SHP77 treated with DMSO at 0.1 percent for 48 hours (cell line): ENCODE data around the gene GMEB2.
"Not testable (repeated sequence)": the region's sequence is repeated elsewhere in the genome, so short reads cannot be mapped to it uniquely, and the experiment has no call there.

Source experiments
- DNase-seq: peaks from one replicate; lab custom pipeline; 2025; lab: John Stamatoyannopoulos, UW

GMEB2 gene

DNA sequence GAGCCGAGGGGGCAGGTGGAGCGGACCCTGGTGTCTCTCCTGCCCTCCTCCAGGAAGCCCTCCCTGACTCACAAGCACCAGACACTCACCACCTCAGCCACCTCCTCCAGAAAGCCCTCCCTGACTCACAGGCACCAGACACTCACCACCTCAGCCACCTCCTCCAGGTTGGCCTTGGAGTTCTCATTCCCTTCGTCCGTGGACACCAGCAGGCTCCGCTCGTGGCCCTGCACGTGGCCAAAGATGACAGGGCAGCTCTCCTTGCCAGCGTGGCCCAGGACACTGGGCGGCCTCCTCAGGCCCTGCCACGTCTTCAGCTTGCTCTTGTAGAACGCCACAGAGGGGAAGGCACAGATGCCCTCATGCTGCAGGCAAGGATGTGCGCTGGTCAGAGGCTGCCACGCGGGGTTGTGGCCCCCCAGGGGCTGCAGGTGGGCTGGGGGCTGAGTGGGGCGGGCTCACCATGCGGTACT, 66.5 kb downstream of the GMEB2 start:
- no peak for DNase-seq

GRCh38 chr20:63559485-63560332, 67.2 kb downstream of the GMEB2 start:
- DNase-seq: not testable (repeated sequence)

- no peak for DNase-seq
Observed at GRCh38 chr20:63558804-63559484, 68.0 kb downstream of the GMEB2 start.

DNA sequence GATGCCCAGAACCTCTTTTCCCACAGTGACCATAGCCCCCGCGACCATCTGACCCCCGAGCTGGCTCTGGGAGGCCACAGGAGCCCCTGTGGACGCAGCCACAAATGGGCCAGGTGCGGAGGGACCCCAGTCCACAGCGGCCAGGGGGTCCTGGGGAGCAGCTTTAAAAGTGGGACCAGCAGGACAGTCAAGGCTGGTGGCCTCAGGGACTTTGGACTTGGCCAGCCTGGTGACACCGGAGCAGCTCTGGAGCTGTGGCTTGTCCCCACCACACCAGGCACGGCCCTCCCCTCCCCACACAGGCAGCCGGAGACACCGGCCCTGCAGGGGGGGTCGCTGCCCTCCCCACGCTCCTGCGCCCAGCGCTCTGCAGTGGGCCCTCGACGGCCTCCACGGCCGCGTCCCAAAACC, 69.4 kb downstream of the GMEB2 start:
- DNase-seq: no peak

- no peak for DNase-seq
Observed at GRCh38 chr20:63556873-63557478, 69.9 kb downstream of the GMEB2 start.

GRCh38 chr20:63555661-63556381, 71.1 kb downstream of the GMEB2 start:
- peak; percentile 60 for DNase-seq

- DNase-seq: no peak
Observed at GRCh38 chr20:63554361-63555278, 72.3 kb downstream of the GMEB2 start.

- DNase-seq: no peak
Observed at GRCh38 chr20:63553933-63554290, 73.0 kb downstream of the GMEB2 start, which contains the start of gene FNDC11. Gene FNDC11 (plus strand): TSS chr20:63554159. CDS start chr20:63555664, 1,505 bp downstream.

DNA sequence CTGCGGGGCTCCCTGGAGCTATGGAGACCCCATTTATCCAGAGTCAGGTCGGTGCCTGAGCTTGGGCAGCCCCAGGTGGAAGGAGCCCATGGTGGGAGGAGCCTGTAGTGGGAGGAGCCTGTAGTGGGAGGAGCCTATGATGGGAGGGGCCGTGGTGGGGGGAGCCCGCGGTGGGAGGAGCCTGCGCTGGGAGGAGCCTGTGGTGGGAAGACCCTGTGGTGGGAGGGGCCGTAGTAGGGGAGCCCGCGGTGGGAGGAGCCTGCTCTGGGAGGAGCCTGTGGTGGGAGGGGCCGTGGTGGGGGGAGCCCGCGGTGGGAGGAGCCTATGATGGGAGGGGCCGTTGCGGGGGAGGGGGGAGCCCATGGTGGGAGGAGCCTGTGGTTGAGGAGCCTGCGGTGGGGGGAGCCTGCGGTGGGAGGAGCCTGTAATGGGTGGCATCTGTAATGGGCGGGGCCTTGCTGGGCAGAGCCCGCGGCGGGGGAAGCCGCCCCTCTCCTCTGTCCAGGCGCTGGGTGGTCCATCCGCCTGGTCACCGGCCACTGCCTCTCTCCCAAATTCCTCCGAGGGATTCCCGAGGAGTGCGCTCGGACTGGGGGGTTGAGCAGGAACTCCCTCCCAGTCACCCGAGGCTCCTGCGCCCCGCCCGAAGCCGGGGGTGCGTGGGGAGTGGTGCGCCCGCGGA, 73.5 kb downstream of the GMEB2 start:
- DNase-seq: no peak

- no peak for DNase-seq
Observed at GRCh38 chr20:63552481-63553249, 74.2 kb downstream of the GMEB2 start.

GRCh38 chr20:63551068-63551467, 75.8 kb downstream of the GMEB2 start:
- no peak for DNase-seq

GRCh38 chr20:63549679-63550282, 77.1 kb downstream of the GMEB2 start:
- DNase-seq: no peak

GRCh38 chr20:63549019-63549418, 77.9 kb downstream of the GMEB2 start:
- DNase-seq: no peak

- DNase-seq: no peak
Observed at GRCh38 chr20:63548542-63548941, 78.4 kb downstream of the GMEB2 start.

DNA sequence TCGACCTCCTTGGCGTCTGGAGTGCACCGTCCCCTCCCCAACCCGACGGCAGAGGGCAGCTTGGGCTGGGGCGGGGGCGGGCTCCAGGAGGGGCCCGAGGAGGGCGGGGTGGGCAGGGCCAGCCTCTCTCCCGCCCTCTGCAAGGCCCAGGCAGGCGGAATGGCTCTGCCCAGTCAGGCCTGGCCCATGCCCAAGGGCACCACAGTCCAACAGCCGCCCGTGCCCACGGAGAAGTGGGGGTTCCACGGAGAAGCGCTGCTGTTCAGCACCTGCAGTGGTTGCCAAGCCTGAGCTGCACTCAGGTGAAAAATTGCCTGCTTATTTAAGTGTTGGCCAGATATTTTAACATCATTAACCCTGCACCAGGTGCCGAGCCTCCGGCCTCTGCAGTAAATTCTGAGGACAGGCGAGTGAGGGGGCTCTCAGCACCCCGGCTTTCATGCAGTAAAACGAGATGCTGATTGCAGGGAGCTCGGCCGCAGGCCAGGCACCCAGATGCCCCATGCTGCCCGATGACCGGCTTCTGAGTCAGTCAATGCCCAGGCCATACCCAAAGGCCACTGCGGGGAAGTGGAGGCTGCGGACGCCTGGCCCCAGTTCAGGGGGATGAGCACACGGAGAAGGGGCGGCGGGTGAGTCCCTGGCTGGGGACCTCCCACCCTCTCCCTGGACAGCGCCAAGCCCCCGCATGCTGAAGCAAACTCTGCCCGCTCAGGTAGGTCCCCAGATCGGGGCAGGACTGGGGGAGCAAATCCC, 79.0 kb downstream of the GMEB2 start, which contains the start of gene SRMS:
TSS of gene SRMS (minus strand) at position 25 of the 756 bp plus-strand sequence. CDS start 286 bp downstream, outside the sequence.
- no peak for DNase-seq

- no peak for DNase-seq
Observed at GRCh38 chr20:63546956-63547724, 79.8 kb downstream of the GMEB2 start.

- DNase-seq: no peak
Observed at GRCh38 chr20:63546256-63546955, 80.5 kb downstream of the GMEB2 start.
